ENCODE results near the gene FOCAD.
A peak's percentile ranks its signal among the peaks of the same experiment; 100 is the strongest.
"Not testable (repeated sequence)": the region's sequence is repeated elsewhere in the genome, so short reads cannot be mapped to it uniquely, and the experiment has no call there.

FOCAD gene

GRCh38 chr9:20884985-20885593 is 201.0 kb downstream of the FOCAD start:
- peak; percentile 5 for DNase-seq (ENCODE audit: low spot score)

GRCh38 chr9:20898885-20899554 is 215.0 kb downstream of the FOCAD start:
- no peak for DNase-seq (ENCODE audit: low spot score)

GRCh38 chr9:20903212-20903611 is 219.2 kb downstream of the FOCAD start:
- no peak for DNase-seq (ENCODE audit: low spot score)

GRCh38 chr9:20904995-20905394 is 220.9 kb downstream of the FOCAD start:
- DNase-seq (ENCODE audit: low spot score) = no peak

GRCh38 chr9:20906326-20906725 is 222.3 kb downstream of the FOCAD start:
- DNase-seq (ENCODE audit: low spot score) = no peak

GRCh38 chr9:20908461-20908860 is 224.4 kb downstream of the FOCAD start:
- no peak for DNase-seq (ENCODE audit: low spot score)

- DNase-seq (ENCODE audit: low spot score) = no peak
Observed at GRCh38 chr9:20914556-20914955, 230.5 kb downstream of the FOCAD start.

GRCh38 chr9:20921362-20921761 is 237.3 kb downstream of the FOCAD start:
- no peak for DNase-seq (ENCODE audit: low spot score)

- DNase-seq (ENCODE audit: low spot score) = no peak
Observed at GRCh38 chr9:20925256-20926045, 241.4 kb downstream of the FOCAD start.

GRCh38 chr9:20929276-20929675 is 245.2 kb downstream of the FOCAD start:
- DNase-seq (ENCODE audit: low spot score) = no peak

- no peak for DNase-seq (ENCODE audit: low spot score)
Observed at GRCh38 chr9:20930836-20931235, 246.8 kb downstream of the FOCAD start.

- no peak for DNase-seq (ENCODE audit: low spot score)
Observed at GRCh38 chr9:20940447-20941173, 256.6 kb downstream of the FOCAD start.

- peak; percentile 24 for DNase-seq (ENCODE audit: low spot score)
Observed at GRCh38 chr9:20941174-20941690, 257.2 kb downstream of the FOCAD start.

GRCh38 chr9:20944507-20944906 is 260.4 kb downstream of the FOCAD start:
- DNase-seq (ENCODE audit: low spot score) = no peak

- no peak for DNase-seq (ENCODE audit: low spot score)
Observed at GRCh38 chr9:20945269-20945668, 261.2 kb downstream of the FOCAD start.

GRCh38 chr9:20945856-20946255 is 261.8 kb downstream of the FOCAD start:
- no peak for DNase-seq (ENCODE audit: low spot score)

GRCh38 chr9:20948703-20949102 is 264.6 kb downstream of the FOCAD start:
- no peak for DNase-seq (ENCODE audit: low spot score)

- DNase-seq (ENCODE audit: low spot score) = no peak
Observed at GRCh38 chr9:20950707-20951106, 266.6 kb downstream of the FOCAD start.

- no peak for DNase-seq (ENCODE audit: low spot score)
Observed at GRCh38 chr9:20962536-20963225, 278.6 kb downstream of the FOCAD start.

GRCh38 chr9:20972684-20973083 is 288.6 kb downstream of the FOCAD start:
- DNase-seq (ENCODE audit: low spot score) = no peak

- not testable (repeated sequence) for DNase-seq (ENCODE audit: low spot score)
Observed at GRCh38 chr9:20973246-20973947, 289.3 kb downstream of the FOCAD start.
